SU-DHL-6 (cell line): ENCODE results near the gene MT1H.

Source experiments
- EZH2phosphoT487 ChIP-seq: fragments of 200-600 bp; sonication (generic), shearing (Covaris generic); conservative IDR thresholded peaks from 2 replicates; pipeline ENCODE4 v1.6.1; 2018; ENCODE audit warnings: mild to moderate bottlenecking, antibody characterized with exemption, low read length, moderate library complexity, mixed read lengths
- TF ChIP-seq, protein P1 (sequence below): fragments of 200-600 bp; sonication (generic); IDR thresholded peaks from one replicate; pipeline ENCODE4 v1.5.1; 2017; ENCODE audit warnings: antibody characterized with exemption, mild to moderate bottlenecking, low read length, moderate library complexity; ENCODE audit not compliant: insufficient read depth, poor library complexity, severe bottlenecking

DNA sequence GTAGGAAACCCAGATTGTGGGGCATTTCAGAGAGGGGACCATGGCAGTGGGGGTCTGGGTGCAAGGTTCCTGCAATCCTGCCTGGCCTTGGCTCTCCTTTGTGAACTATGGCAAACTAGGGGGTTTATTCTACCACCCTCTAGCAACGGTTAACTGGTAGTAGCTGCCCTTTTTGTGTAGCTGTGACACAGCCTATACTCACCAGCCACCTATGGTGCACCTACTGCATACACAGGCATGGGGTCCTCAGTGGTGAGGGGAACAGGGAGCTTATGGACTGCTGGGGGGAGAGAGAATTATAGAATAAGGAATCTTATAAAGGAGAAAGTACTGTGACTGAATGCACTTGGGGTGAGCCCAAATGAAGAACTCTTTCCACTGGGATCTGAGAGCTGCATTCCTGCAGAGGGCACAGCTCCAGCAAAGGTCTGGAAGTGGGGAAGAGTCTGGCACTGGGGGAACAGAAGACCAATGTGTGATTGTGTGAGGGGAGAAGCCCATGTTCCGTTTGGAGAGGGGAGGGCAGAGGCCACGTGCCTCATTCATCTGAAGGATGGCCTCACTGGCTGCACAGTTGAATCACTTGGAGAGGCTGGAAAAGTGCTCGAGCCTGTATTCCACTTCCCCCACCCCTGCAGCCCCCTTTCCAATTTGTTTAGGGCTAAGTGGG is 14.8 kb downstream of the MT1H start:
- TF ChIP-seq, protein P1, sequence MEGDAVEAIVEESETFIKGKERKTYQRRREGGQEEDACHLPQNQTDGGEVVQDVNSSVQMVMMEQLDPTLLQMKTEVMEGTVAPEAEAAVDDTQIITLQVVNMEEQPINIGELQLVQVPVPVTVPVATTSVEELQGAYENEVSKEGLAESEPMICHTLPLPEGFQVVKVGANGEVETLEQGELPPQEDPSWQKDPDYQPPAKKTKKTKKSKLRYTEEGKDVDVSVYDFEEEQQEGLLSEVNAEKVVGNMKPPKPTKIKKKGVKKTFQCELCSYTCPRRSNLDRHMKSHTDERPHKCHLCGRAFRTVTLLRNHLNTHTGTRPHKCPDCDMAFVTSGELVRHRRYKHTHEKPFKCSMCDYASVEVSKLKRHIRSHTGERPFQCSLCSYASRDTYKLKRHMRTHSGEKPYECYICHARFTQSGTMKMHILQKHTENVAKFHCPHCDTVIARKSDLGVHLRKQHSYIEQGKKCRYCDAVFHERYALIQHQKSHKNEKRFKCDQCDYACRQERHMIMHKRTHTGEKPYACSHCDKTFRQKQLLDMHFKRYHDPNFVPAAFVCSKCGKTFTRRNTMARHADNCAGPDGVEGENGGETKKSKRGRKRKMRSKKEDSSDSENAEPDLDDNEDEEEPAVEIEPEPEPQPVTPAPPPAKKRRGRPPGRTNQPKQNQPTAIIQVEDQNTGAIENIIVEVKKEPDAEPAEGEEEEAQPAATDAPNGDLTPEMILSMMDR: no peak
- TF ChIP-seq EZH2phosphoT487: no peak
